HepG2 (cell line): ENCODE measurements around the gene SLC13A2.

Experiments used
- EP300 ChIP-seq, 3 experiments: sonication (generic) in 1 of 3; formaldehyde crosslinking in 1 of 3; IDR thresholded peaks; 2 replicates each; pipeline versions ENCODE4 v1.5.1 to v1.6.1; 2011 to 2020; ENCODE audit warnings: low read depth in 2 of 3, low read length in 2 of 3, borderline replicate concordance in 1 of 3, improper control_type of control experiment in 1 of 3, mild to moderate bottlenecking in 1 of 3, missing genetic modification reagents in 1 of 3, moderate library complexity in 1 of 3
- POLR2AphosphoS2 ChIP-seq: IDR thresholded peaks from 2 replicates; pipeline ENCODE4 v1.6.1; 2011; ENCODE audit warnings: low read depth, low read length, improper control_type of control experiment
- RAD21 ChIP-seq: fragments of 450-650 bp; formaldehyde crosslinking; IDR thresholded peaks from 2 replicates; pipeline ENCODE4 v1.5.0; 2020; ENCODE audit warnings: mild to moderate bottlenecking
- ZNF780A ChIP-seq: sonication (generic); formaldehyde crosslinking; IDR thresholded peaks from 2 replicates; pipeline ENCODE4 v1.8.0; 2022; ENCODE audit warnings: mild to moderate bottlenecking, missing genetic modification reagents, moderate library complexity

DNA sequence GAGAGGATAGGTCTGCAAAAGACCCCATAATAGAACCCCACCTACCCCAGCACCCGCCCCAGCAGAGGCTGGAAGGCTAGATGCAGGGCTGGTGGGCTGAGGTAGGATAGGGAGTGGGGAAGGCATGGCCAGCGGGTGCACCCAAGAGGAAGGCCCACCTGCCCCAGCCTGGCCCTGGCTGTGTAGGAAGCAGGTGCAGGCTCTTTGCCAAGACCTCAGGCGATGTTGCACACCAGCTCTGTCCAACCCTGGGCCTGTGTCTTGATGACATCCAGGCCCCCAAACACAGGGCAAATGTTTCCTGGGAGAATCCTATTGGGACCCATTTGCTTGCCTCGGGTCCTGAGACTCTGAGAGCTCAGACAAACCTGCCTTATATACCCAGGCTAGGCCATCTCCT lies 66.8 kb downstream of the SLC13A2 start:
- TF ChIP-seq ZNF780A (CRISPR knock-in tag) (no peak), POLR2AphosphoS2 (no peak), EP300 (IDR thresholded peaks at IDR 0.05; ENCODE audit: low read depth in 2 of 2, low read length in 2 of 2) (no peak), EP300 (CRISPR knock-in tag; IDR thresholded peaks at IDR 0.05; ENCODE audit: borderline replicate concordance) (no peak), RAD21 (CRISPR knock-in tag) (no peak)
